Measurements from ENCODE around the gene FAM135A.

The FAM135A gene

DNA sequence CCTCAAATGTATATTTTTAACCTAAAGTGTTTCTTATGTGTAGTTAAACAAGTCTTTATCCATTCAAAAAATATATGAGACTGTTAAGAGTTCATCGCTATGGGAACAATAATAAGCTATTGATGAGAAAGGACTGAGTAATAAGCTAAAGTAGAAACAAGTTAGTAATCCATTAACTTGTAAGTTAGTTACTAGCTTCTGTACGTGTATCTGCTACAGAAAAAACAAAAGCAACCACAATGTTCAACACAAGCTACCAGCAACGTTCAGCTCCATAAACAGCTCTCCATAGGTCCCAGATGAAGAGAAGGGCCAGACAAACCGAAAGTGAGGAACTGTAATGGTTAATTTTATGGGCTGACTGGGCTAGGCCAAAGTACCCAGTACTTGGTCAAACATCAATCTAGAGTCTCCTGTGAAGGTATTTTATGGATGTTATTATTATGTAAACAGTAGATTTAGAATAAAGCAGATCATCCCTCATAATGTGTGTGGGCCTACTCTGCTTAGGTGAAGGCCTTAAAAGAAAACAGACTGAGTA lies 33.8 kb upstream of the FAM135A start:
- Histone ChIP-seq H3K36me3 (no peaks in the 10 kb centered on the region), H3K4me2 (peak overlapping the region; percentile 23), H3K27me3 (no peaks in the 10 kb centered on the region), H3K4me1 (peaks cover 10% of the 10 kb centered on the region; the same call in 1 of the 2 replicates), H3K9me3 (no peaks in the 10 kb centered on the region), H3K9ac (no peak overlapping the region), H3K4me3 (no peak overlapping the region), H4K20me1 (no peaks in the 10 kb centered on the region), H3K27ac (no peak overlapping the region)
- no peak for TF ChIP-seq Cebpa-rat (IDR thresholded peaks at IDR 0.05)

DNA sequence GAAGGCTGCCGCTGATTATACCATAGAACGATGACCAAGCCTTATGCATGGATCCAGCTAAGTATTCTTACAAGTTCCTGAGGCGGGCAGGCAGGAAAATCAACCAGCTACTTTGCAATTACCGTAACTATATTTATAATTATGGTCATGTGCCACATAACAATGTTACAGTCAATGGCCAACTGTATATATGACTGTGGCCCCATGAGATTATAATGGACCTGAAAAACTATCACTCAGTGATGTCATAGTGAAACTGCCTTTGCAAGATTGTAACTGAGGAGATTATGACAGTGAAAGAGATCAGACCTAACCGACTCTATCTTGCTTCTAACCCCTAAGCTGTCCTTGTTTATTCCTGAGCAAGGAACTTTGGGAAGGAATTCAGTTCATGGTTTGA lies 33.1 kb upstream of the FAM135A start:
- H3K4me2 ChIP-seq, result peak overlapping the region; percentile 23

DNA sequence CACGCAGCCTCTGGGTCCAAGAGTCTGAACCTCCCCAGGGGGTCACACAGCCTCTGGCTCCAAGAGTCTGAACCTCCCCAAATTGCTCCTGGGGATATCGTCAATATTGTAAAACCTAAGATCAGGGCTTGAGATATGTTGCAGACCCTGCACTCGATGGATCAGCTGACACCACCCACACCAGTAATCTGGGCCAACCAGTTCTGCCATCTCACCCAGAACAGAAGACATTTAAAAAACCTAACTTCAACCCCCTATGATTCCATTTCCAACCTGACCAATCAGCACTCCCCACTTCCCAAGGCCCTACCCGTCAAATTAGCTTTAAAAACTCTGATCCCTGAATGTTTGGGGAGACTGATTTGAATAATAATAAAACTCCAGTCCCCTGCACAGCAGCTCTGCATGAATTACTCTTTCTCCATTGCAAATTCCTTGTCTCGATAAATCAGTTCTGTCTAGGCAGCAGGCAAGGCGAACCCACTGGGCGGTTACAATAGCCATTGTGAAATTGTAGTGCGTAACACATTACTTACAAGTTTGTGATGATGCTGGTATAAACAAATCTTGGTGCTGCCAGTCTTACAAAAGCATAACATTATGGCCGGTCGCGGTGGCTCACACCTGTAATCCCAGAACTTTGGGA lies 32.4 kb upstream of the FAM135A start:
- Histone ChIP-seq H4K20me1 (no peaks in the 10 kb centered on the region), H3K4me1 (peaks cover 10% of the 10 kb centered on the region; the same call in 1 of the 2 replicates), H3K9me3 (no peaks in the 10 kb centered on the region), H3K4me2 (no peak overlapping the region), H3K4me3 (no peak overlapping the region), H3K27ac (no peak overlapping the region), H3K9ac (no peak overlapping the region), H3K27me3 (no peaks in the 10 kb centered on the region), H3K36me3 (no peaks in the 10 kb centered on the region)
- TF ChIP-seq Cebpa-rat (IDR thresholded peaks at IDR 0.05), result no peak

More for the DNA sequence above, 33.1 kb upstream of the FAM135A start:
- no peak overlapping the region for H3K27ac ChIP-seq
- no peaks in the 10 kb centered on the region for H3K9me3 ChIP-seq
- peaks cover 10% of the 10 kb centered on the region; the same call in 1 of the 2 replicates for H3K4me1 ChIP-seq
- TF ChIP-seq Cebpa-rat (IDR thresholded peaks at IDR 0.05), result no peak
- H4K20me1 ChIP-seq, result no peaks in the 10 kb centered on the region
- no peaks in the 10 kb centered on the region for H3K27me3 ChIP-seq
- H3K9ac ChIP-seq, result no peak overlapping the region
- H3K36me3 ChIP-seq, result no peaks in the 10 kb centered on the region
- H3K4me3 ChIP-seq, result no peak overlapping the region

DNA sequence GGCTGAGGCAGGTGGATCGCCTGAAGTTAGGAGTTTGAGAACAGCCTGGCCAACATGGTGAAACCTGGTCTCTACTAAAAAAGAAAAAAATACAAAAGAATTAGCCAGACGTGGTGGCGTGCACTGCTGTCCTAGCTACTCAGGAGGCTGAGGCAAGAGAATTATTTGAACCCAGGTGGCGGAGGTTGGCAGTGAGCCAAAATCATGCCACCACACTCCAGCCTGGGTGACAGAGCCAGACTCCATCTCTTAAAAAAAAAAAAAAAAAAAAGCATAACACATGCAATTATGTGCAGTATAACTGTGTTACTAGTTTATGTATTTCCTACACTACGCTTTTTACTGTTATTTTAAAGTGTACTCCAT lies 31.9 kb upstream of the FAM135A start:
- H3K4me2 ChIP-seq, result no peak overlapping the region
- TF ChIP-seq Cebpa-rat (IDR thresholded peaks at IDR 0.05), result no peak

DNA sequence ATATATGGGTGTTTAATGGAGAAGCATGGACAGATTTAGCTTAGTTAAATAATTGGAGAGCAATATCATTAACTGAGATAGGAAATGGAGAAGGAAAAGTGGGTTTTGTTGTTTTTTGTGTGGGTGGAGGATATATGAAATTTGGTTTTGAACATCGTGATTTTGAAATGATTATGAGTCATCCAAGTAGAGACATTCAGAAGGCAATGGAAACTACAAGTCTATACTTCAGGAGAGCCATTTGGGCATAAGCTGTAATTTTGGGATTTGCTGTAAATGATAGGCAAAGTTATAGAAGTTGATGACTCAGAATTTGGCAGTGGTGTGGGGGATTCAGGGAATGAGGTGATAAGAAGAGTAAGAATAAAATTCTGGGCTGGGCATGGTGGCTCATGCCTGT lies 27.4 kb upstream of the FAM135A start:
- H4K20me1 ChIP-seq, result no peaks in the 10 kb centered on the region
- H3K27me3 ChIP-seq, result no peaks in the 10 kb centered on the region
- H3K27ac ChIP-seq, result no peak overlapping the region
- TF ChIP-seq Cebpa-rat (IDR thresholded peaks at IDR 0.05), result no peak
- H3K4me2 ChIP-seq, result no peak overlapping the region
- H3K9ac ChIP-seq, result no peak overlapping the region
- H3K4me3 ChIP-seq, result no peak overlapping the region
- no peaks in the 10 kb centered on the region for H3K9me3 ChIP-seq
- no peaks in the 10 kb centered on the region for H3K4me1 ChIP-seq
- no peaks in the 10 kb centered on the region for H3K36me3 ChIP-seq

More for the DNA sequence above, 31.9 kb upstream of the FAM135A start:
- no peaks in the 10 kb centered on the region for H4K20me1 ChIP-seq
- no peak overlapping the region for H3K9ac ChIP-seq
- H3K4me3 ChIP-seq, result no peak overlapping the region
- H3K4me1 ChIP-seq, result peaks cover 10% of the 10 kb centered on the region; the same call in 1 of the 2 replicates
- H3K36me3 ChIP-seq, result no peaks in the 10 kb centered on the region
- no peak overlapping the region for H3K27ac ChIP-seq
- H3K27me3 ChIP-seq, result no peaks in the 10 kb centered on the region
- no peaks in the 10 kb centered on the region for H3K9me3 ChIP-seq

DNA sequence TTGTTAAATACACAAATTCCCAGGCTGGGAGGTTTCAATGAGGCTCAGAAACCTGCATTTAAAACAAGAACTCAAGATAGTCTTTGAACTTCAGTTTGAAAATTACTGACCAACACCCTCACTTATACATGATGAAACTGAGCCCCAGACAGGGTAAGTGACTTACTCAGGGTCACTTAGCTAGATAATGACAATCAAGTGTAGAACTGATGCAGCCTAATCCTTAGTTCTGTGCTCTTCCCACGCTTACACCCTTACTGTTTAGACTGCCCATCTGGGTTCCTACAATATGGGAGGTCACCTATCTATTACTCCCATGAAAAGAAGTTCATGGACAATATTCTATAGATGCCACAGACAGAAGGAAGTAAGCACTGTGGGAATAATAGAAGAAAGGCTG lies 24.5 kb upstream of the FAM135A start:
- Histone ChIP-seq H3K4me3 (no peak overlapping the region), H3K9ac (no peak overlapping the region), H3K36me3 (no peaks in the 10 kb centered on the region), H3K9me3 (no peaks in the 10 kb centered on the region), H3K4me2 (no peak overlapping the region), H3K27ac (no peak overlapping the region), H3K27me3 (no peaks in the 10 kb centered on the region), H3K4me1 (no peaks in the 10 kb centered on the region), H4K20me1 (no peaks in the 10 kb centered on the region)
- no peak for TF ChIP-seq Cebpa-rat (IDR thresholded peaks at IDR 0.05)

DNA sequence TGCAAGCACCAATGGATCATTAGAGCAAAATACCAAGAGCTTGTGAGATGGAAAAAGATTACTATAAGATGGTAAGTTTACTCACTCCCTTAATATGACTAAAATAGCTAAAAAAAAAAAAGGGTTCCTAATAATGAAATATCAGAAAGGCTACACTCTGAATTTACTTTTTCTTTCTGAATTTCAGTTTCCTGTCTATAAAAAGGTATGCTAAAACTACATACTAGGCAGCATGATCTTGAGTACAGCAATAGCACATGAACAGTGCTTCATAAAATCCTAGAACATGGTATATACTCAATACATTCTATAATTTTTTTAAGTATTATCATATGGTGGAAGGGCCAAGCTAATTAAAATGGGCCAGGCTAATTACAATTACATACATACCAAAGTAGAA lies 24.0 kb upstream of the FAM135A start:
- no peaks in the 10 kb centered on the region for H3K27me3 ChIP-seq
- H3K9ac ChIP-seq, result no peak overlapping the region
- H3K4me3 ChIP-seq, result no peak overlapping the region
- H3K9me3 ChIP-seq, result no peaks in the 10 kb centered on the region
- TF ChIP-seq Cebpa-rat (IDR thresholded peaks at IDR 0.05), result no peak
- H3K4me2 ChIP-seq, result no peak overlapping the region
- H3K4me1 ChIP-seq, result no peaks in the 10 kb centered on the region
- H3K36me3 ChIP-seq, result no peaks in the 10 kb centered on the region
- no peak overlapping the region for H3K27ac ChIP-seq
- H4K20me1 ChIP-seq, result no peaks in the 10 kb centered on the region

DNA sequence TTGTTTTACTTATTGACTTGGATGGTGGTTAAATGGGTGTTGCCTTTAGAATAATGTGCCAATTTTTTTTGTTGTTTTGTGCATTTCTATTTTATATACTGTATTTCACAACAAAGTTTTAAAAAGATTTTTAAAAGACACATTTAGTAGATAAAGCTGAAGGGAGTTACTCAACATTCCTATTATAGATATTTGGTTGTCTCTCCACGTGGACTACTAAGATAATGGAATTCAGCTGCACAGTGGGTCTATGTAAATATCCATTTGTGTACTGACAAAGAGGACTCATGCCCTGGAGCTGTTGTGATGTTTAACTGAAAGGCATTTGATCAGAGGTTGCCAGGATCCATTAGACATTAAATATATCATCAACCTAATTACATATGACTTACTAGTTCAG lies 23.2 kb upstream of the FAM135A start:
- no peak overlapping the region for H3K4me3 ChIP-seq
- no peak overlapping the region for H3K27ac ChIP-seq
- H3K27me3 ChIP-seq, result no peaks in the 10 kb centered on the region
- no peaks in the 10 kb centered on the region for H3K9me3 ChIP-seq
- no peak overlapping the region for H3K9ac ChIP-seq
- H3K36me3 ChIP-seq, result no peaks in the 10 kb centered on the region
- no peak overlapping the region for H3K4me2 ChIP-seq
- H3K4me1 ChIP-seq, result no peaks in the 10 kb centered on the region
- no peak for TF ChIP-seq Cebpa-rat (IDR thresholded peaks at IDR 0.05)
- H4K20me1 ChIP-seq, result no peaks in the 10 kb centered on the region

DNA sequence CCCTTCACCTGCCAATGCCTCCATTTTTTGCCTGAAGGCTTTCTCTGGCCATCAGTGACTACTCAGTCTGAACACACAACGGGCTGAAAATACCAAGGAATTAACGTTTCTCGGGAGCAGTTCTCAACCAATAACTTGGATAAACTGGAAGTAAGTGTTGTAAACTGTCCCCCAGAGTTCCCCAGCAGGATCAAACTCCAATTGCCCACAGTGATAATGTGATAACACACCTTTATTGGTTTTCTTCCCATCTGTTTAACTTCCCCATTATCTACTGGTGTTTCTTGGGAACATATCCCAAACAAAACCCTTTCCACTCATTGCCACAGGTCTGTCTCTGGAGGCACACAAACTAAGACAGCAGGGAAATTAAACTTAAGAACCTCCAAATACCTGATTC lies 21.8 kb upstream of the FAM135A start:
- Histone ChIP-seq H4K20me1 (no peaks in the 10 kb centered on the region), H3K36me3 (no peaks in the 10 kb centered on the region), H3K4me2 (no peak overlapping the region), H3K27me3 (no peaks in the 10 kb centered on the region), H3K4me1 (no peaks in the 10 kb centered on the region), H3K9me3 (no peaks in the 10 kb centered on the region), H3K27ac (no peak overlapping the region), H3K4me3 (no peak overlapping the region), H3K9ac (no peak overlapping the region)
- no peak for TF ChIP-seq Cebpa-rat (IDR thresholded peaks at IDR 0.05)

DNA sequence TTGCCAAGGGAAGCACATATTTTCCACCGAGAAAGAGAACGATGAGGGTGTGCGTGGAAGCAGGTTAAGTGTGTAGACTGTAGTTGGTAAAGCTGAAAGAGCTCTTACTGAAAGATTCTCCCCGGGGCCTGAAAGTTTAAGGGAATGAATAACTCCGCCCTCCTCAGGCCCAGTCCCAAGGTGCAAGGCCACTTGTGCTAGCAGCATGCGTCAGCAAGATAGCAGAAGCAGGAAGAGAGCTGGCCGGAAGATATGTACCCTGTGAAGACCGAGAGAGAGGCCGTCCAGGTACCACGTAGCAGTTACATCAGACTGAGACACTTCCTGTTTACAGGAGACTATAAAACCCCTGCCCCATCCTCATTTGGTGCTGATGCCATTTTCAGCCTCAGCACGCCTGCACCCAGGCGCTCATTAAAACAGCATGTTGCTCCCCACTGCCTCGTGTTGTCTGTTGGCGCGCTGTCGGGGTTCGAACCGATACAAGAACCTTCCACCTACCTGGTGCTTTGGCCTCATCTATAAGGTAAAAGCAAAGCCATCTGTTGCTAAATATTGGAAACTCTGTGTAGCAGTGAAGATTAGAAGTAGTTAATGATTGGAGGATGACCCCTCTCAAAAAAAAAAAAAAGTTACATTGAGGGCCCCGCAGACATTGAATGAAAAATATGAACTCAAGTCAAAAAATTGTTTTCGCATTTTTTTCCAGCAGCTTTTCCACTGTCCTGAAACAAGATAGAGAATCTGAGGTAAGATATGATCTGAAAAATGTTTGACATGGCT lies 18.6 kb upstream of the FAM135A start:
- no peaks in the 10 kb centered on the region for H3K27me3 ChIP-seq
- H3K27ac ChIP-seq, result no peak overlapping the region
- no peak overlapping the region for H3K4me3 ChIP-seq
- H3K9me3 ChIP-seq, result no peaks in the 10 kb centered on the region
- no peaks in the 10 kb centered on the region for H3K36me3 ChIP-seq
- H3K9ac ChIP-seq, result no peak overlapping the region
- peaks cover 7% of the 10 kb centered on the region; the same call in 1 of the 2 replicates for H3K4me1 ChIP-seq
- H4K20me1 ChIP-seq, result no peaks in the 10 kb centered on the region
- H3K4me2 ChIP-seq, result no peak overlapping the region
- TF ChIP-seq Cebpa-rat (IDR thresholded peaks at IDR 0.05), result no peak

Measured in BLaER1 (cell line).